Activated CD8-positive, alpha-beta memory T cell treated with anti-CD3 and anti-CD28 coated beads for 1 hour (primary cell): ENCODE results near the gene KCNQ5.

Experiments used
- DNase-seq, 2 donors: peaks; one replicate each; pipeline ENCODE4 v3.0.0-alpha.2; 2020; ENCODE audit warnings: low read depth in 1 of 2; ENCODE audit errors: extremely low read depth in 1 of 2

Gene KCNQ5

GRCh38 chr6:72789145-72789544, 167.3 kb downstream of the KCNQ5 start:
- no peak for DNase-seq

- no peak for DNase-seq
These were observed 170.8 kb downstream of the KCNQ5 start for GRCh38 chr6:72792692-72793091.

- no peak for DNase-seq
These were observed 172.0 kb downstream of the KCNQ5 start for GRCh38 chr6:72793641-72794395.

GRCh38 chr6:72798196-72798595, 176.3 kb downstream of the KCNQ5 start:
- DNase-seq = no peak

GRCh38 chr6:72809746-72810379, 188.0 kb downstream of the KCNQ5 start:
- no peak for DNase-seq

- DNase-seq = no peak
These were observed 188.9 kb downstream of the KCNQ5 start for GRCh38 chr6:72810571-72811280.

GRCh38 chr6:72811971-72812421, 190.1 kb downstream of the KCNQ5 start:
- no peak for DNase-seq

GRCh38 chr6:72813807-72814596, 192.1 kb downstream of the KCNQ5 start:
- no peak for DNase-seq

GRCh38 chr6:72816022-72816421, 194.2 kb downstream of the KCNQ5 start:
- DNase-seq = no peak

- no peak for DNase-seq
These were observed 195.3 kb downstream of the KCNQ5 start for GRCh38 chr6:72817208-72817607.

GRCh38 chr6:72819609-72820008, 197.7 kb downstream of the KCNQ5 start:
- no peak for DNase-seq

GRCh38 chr6:72820153-72820552, 198.3 kb downstream of the KCNQ5 start:
- no peak for DNase-seq

GRCh38 chr6:72820906-72821305, 199.0 kb downstream of the KCNQ5 start:
- no peak for DNase-seq

- no peak for DNase-seq
These were observed 200.2 kb downstream of the KCNQ5 start for GRCh38 chr6:72822023-72822422.

- DNase-seq = no peak
These were observed 200.8 kb downstream of the KCNQ5 start for GRCh38 chr6:72822691-72823090.

- no peak for DNase-seq
These were observed 203.0 kb downstream of the KCNQ5 start for GRCh38 chr6:72824833-72825232.

- DNase-seq = no peak
These were observed 203.5 kb downstream of the KCNQ5 start for GRCh38 chr6:72825315-72825911.

- no peak for DNase-seq
These were observed 204.2 kb downstream of the KCNQ5 start for GRCh38 chr6:72826037-72826436.

GRCh38 chr6:72826744-72827438, 205.0 kb downstream of the KCNQ5 start:
- no peak for DNase-seq

GRCh38 chr6:72828904-72829303, 207.0 kb downstream of the KCNQ5 start:
- no peak for DNase-seq
